HL-60 (cell line): ENCODE results near the gene GPR31.
A peak's percentile ranks its signal among the peaks of the same experiment; 100 is the strongest.

Experiments
- DNase-seq, 2 experiments: peaks; one replicate each; pipeline ENCODE4 v3.0.0-alpha.2; 2010 to 2020; ENCODE audit warnings: low read depth in 1 of 2, low spot score in 1 of 2
- H3K27ac ChIP-seq: fragments of 250-450 bp; sonication (Bioruptor Pico); replicated peaks from 2 replicates; pipeline ENCODE4 v1.5.1; 2020; ENCODE audit warnings: mild to moderate bottlenecking, moderate library complexity
- H3K27me3 ChIP-seq: fragments of 250-450 bp; sonication (Bioruptor Pico); 2 replicates; pipeline ENCODE4 v1.5.1; 2021; ENCODE audit warnings: mild to moderate bottlenecking, moderate library complexity; ENCODE audit not compliant: insufficient read depth, poor library complexity, severe bottlenecking
- H3K4me3 ChIP-seq: replicated peaks from 2 replicates; pipeline ENCODE4 v1.5.1; 2011; ENCODE audit warnings: mild to moderate bottlenecking, control low read depth, low read length; ENCODE audit not compliant: insufficient read depth
- GABPA ChIP-seq: IDR thresholded peaks from 2 replicates; pipeline ENCODE4 v1.6.1; 2012; ENCODE audit warnings: low read depth
- POLR2AphosphoS5 ChIP-seq: IDR thresholded peaks from 2 replicates; pipeline ENCODE4 v1.6.1; 2012; ENCODE audit warnings: low read depth
- SPI1 ChIP-seq: IDR thresholded peaks from 2 replicates; pipeline ENCODE4 v1.6.1; 2012; ENCODE audit warnings: low read depth, mild to moderate bottlenecking, borderline replicate concordance
- TF ChIP-seq, protein P1 (sequence below): IDR thresholded peaks from one replicate; pipeline ENCODE4 v1.5.1; 2011; ENCODE audit warnings: low read length, control low read depth, inconsistent platforms; ENCODE audit not compliant: insufficient read depth
- TF ChIP-seq, protein P2 (sequence below): IDR thresholded peaks from 2 replicates; pipeline ENCODE4 v1.6.1; 2012; ENCODE audit warnings: low read depth; ENCODE audit not compliant: insufficient replicate concordance

GPR31 gene

DNA sequence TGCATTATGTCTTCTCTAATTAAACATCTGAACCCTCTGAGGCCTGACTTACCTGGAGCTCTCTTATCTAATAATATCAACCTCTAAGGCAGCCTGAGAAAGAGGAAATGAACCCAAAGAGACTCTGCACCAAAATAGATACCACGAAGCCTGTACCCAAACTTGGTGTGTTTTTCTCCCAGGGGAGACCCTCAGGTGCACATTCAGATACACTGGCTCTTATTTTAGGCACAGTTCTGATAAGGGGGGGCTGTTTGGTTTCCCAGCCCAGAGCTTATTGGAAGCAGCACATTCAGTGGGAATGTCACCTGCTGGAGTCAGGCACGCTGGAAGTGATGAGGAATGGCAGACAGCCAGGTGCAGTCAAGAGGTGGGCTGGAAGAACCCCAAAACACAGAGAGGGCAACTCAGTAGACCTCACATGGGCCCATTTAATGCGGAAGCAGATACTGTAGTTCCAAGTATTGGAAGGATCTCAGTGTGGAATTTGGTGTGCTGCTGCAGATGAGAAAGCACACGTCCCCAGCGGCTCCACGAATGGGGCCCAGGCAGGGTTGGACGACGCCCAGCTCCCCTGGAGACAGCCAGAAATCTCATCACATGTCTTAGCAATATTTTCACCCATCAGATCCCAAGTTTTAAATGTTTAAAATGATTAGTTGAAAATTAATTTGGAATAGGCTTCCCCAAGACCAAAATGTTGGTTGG lies 44.6 kb downstream of the GPR31 start:
- TF ChIP-seq, protein P1, sequence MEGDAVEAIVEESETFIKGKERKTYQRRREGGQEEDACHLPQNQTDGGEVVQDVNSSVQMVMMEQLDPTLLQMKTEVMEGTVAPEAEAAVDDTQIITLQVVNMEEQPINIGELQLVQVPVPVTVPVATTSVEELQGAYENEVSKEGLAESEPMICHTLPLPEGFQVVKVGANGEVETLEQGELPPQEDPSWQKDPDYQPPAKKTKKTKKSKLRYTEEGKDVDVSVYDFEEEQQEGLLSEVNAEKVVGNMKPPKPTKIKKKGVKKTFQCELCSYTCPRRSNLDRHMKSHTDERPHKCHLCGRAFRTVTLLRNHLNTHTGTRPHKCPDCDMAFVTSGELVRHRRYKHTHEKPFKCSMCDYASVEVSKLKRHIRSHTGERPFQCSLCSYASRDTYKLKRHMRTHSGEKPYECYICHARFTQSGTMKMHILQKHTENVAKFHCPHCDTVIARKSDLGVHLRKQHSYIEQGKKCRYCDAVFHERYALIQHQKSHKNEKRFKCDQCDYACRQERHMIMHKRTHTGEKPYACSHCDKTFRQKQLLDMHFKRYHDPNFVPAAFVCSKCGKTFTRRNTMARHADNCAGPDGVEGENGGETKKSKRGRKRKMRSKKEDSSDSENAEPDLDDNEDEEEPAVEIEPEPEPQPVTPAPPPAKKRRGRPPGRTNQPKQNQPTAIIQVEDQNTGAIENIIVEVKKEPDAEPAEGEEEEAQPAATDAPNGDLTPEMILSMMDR = no peak
- TF ChIP-seq SPI1 (peak; percentile 28; the same call in 1 of the 2 replicates), GABPA (no peak), POLR2AphosphoS5 (no peak)
- TF ChIP-seq, protein P2, sequence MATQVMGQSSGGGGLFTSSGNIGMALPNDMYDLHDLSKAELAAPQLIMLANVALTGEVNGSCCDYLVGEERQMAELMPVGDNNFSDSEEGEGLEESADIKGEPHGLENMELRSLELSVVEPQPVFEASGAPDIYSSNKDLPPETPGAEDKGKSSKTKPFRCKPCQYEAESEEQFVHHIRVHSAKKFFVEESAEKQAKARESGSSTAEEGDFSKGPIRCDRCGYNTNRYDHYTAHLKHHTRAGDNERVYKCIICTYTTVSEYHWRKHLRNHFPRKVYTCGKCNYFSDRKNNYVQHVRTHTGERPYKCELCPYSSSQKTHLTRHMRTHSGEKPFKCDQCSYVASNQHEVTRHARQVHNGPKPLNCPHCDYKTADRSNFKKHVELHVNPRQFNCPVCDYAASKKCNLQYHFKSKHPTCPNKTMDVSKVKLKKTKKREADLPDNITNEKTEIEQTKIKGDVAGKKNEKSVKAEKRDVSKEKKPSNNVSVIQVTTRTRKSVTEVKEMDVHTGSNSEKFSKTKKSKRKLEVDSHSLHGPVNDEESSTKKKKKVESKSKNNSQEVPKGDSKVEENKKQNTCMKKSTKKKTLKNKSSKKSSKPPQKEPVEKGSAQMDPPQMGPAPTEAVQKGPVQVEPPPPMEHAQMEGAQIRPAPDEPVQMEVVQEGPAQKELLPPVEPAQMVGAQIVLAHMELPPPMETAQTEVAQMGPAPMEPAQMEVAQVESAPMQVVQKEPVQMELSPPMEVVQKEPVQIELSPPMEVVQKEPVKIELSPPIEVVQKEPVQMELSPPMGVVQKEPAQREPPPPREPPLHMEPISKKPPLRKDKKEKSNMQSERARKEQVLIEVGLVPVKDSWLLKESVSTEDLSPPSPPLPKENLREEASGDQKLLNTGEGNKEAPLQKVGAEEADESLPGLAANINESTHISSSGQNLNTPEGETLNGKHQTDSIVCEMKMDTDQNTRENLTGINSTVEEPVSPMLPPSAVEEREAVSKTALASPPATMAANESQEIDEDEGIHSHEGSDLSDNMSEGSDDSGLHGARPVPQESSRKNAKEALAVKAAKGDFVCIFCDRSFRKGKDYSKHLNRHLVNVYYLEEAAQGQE = no peak
- Histone ChIP-seq H3K27ac (no peak overlapping the region), H3K4me3 (no peak overlapping the region), H3K27me3 (no peaks in the 10 kb centered on the region)
- DNase-seq = no peak

DNA sequence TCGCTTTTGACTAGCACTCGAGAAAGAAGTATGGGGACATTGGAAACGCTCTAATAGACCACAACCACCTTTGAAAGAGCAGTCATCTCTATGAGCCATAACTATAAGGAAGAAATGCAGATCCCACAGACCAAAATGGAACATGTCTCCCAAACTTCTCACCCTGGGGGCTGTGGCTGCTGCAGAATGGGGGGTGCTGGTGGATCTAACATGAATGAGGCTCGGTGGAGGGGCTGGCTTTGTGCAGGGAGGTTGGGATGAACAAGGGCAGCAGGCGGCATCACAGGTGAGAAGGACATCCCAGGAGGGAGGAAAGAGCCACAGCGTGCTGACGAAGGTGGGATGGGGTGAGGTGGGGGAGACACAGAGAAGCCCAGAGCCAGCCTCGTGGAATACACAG lies 45.4 kb downstream of the GPR31 start:
- no peak overlapping the region for H3K27ac ChIP-seq
- DNase-seq = no peak
- H3K27me3 ChIP-seq = no peaks in the 10 kb centered on the region
- H3K4me3 ChIP-seq = no peak overlapping the region
- TF ChIP-seq GABPA (no peak), SPI1 (no peak), POLR2AphosphoS5 (no peak)
- TF ChIP-seq, protein P1 = no peak
- TF ChIP-seq, protein P2 = no peak

DNA sequence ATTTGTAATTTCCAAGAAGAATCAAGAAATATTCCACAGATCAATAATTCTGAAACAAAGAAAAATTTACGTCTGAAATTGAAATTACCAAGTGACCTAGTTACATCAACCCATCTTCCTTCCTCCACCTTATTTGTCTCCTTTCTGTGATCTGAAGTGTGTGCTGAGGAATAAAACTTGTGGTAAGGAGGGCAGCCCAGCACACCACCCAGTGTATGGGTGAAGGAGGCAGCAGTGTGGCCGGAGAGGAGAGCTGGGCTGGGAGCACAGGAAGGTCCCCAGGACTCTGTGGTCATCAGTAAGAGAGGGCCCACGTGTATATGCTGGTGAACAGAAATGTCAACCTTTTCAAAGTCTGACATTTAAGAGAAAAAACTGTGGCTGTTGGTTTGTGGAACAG lies 46.2 kb downstream of the GPR31 start:
- no peak overlapping the region for H3K4me3 ChIP-seq
- no peak for DNase-seq
- TF ChIP-seq GABPA (no peak), SPI1 (no peak), POLR2AphosphoS5 (no peak)
- TF ChIP-seq, protein P2 = no peak
- TF ChIP-seq, protein P1 = no peak
- H3K27me3 ChIP-seq = no peaks in the 10 kb centered on the region
- no peak overlapping the region for H3K27ac ChIP-seq
